Measurements from ENCODE around the gene SGK1.

DNA sequence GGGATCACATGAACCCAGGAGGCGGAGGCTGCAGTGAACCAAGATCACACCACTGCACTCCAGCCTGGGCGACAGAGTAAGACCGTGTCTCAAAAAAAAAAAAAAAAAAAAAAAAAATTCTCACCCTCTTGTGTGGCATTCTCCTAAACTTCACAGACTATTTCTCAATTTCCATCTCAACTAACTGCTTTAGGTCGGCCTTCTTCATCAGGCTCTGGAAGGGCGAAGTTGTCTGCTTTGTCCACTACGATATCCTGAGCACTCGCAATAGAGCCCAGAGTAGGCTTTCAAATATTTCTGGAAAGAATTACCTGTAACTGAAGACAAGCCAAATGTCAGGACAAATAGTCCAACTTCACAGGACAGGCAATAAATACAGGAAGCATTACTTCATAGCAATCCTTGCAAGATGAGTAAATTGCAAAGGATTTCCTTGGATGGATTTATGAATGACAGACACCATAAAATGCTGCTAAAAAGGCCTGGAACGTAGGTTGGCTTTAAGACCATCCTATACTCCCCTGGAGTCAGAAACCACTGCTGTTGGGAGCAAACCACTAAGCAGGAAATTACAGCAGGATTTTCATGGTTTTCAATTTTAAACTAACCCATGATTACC is 149.2 kb downstream of the SGK1 start:
- TF ChIP-seq, protein P1, sequence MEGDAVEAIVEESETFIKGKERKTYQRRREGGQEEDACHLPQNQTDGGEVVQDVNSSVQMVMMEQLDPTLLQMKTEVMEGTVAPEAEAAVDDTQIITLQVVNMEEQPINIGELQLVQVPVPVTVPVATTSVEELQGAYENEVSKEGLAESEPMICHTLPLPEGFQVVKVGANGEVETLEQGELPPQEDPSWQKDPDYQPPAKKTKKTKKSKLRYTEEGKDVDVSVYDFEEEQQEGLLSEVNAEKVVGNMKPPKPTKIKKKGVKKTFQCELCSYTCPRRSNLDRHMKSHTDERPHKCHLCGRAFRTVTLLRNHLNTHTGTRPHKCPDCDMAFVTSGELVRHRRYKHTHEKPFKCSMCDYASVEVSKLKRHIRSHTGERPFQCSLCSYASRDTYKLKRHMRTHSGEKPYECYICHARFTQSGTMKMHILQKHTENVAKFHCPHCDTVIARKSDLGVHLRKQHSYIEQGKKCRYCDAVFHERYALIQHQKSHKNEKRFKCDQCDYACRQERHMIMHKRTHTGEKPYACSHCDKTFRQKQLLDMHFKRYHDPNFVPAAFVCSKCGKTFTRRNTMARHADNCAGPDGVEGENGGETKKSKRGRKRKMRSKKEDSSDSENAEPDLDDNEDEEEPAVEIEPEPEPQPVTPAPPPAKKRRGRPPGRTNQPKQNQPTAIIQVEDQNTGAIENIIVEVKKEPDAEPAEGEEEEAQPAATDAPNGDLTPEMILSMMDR (IDR thresholded peaks at IDR 0.05), result no peak
- peak in 1 of 3 donors; percentile 71 for TF ChIP-seq POLR2AphosphoS5 (IDR thresholded peaks at IDR 0.05)
